H1 (cell line): Measurements from ENCODE around the gene SNF8. TPM values are rescaled to one million over a fixed set of nuclear protein-coding genes. Genes with fewer than 3 reads are reported as not detected.

Source experiments
- EP300 ChIP-seq, 2 experiments: IDR thresholded peaks; 1 replicate in 1 of 2; 2 replicates in 1 of 2; pipeline ENCODE4 v1.6.1; 2011 to 2012; ENCODE audit warnings: low read depth in 2 of 2, low read length in 2 of 2, mild to moderate bottlenecking in 2 of 2, borderline replicate concordance in 1 of 2, inconsistent platforms in 1 of 2, moderate library complexity in 1 of 2
- MAFK ChIP-seq: IDR thresholded peaks from 2 replicates; pipeline ENCODE4 v1.6.1; 2012; ENCODE audit warnings: low read depth, mild to moderate bottlenecking, improper control_type of control experiment, low read length
- NANOG ChIP-seq: IDR thresholded peaks from 2 replicates; pipeline ENCODE4 v1.6.1; 2011; ENCODE audit warnings: low read length, low read depth, mild to moderate bottlenecking, inconsistent platforms; ENCODE audit not compliant: insufficient read depth, poor library complexity, severe bottlenecking
- SIRT6 ChIP-seq: IDR thresholded peaks from one replicate; pipeline ENCODE4 v1.7.1; 2012; ENCODE audit warnings: low read length, inconsistent platforms
- polyA plus RNA-seq, 7 experiments: library from polyadenylated mRNA; depleted of rRNA in 3 of 7; stranded (reverse) in 5 of 7; unstranded in 2 of 7; fragments of >200 nt in 5 of 7; fragments of 200-250 nt in 2 of 7; gene quantifications; 1 replicate in 5 of 7; 2 replicates in 1 of 7; 4 replicates in 1 of 7; pipeline versions ENCODE4 v1.2.1 to v1.2.3, GENCODE V29; 2011 to 2013; ENCODE audit warnings: missing spikeins in 2 of 7, mixed read lengths in 2 of 7
- total RNA-seq: library from RNA; stranded (reverse); fragmentation: NEBNext Ultra II Directional; extraction: Animal tissue kit (Norgen Biotek cat#: 25700); gene quantifications from 2 replicates; pipeline ENCODE4 v1.2.1, GENCODE V29; 2021
- TF ChIP-seq, protein P1 (sequence below): IDR thresholded peaks from 2 replicates; pipeline ENCODE4 v1.6.1; 2012; ENCODE audit warnings: inconsistent platforms
- TF ChIP-seq, protein P2 (sequence below): IDR thresholded peaks from 2 replicates; pipeline ENCODE4 v1.6.1; 2011; ENCODE audit warnings: low read depth, mild to moderate bottlenecking, low read length; ENCODE audit not compliant: insufficient read depth
- TF ChIP-seq, protein P3 (sequence below): IDR thresholded peaks from 2 replicates; pipeline ENCODE4 v1.6.1; 2012; ENCODE audit warnings: low read length, inconsistent platforms

SNF8 gene
- total and polyA plus RNA-seq, 2 of the 8 experiments (the other 6 are each of a cell fraction or from before 2014, with no cell fraction given): 132 to 133 TPM

DNA sequence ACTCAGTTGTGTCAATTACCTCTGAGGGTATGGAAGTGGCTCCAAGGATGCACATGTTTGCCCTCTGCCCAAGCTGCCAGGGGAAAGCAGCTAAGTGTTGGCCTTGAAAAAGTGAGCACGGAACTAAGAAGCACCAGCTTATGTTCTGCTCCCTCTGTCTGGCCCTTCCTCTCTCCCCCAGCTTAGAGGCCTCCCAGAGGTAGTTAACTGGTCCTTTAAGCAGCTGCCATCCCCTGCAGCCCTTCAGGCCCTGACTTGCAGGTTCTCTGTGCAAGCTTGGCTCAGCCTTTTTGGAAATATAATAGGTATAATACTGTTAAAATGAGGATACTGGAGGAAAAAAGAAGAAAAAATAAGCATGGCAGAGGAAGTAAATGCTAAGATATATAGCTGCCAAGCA lies 43.4 kb downstream of the SNF8 start (continued):
- no peak for TF ChIP-seq SIRT6
- no peak for TF ChIP-seq EP300 (IDR thresholded peaks at IDR 0.05; ENCODE audit: borderline replicate concordance in 1 of 2, low read depth in 2 of 2, low read length in 2 of 2)
- TF ChIP-seq, protein P1, sequence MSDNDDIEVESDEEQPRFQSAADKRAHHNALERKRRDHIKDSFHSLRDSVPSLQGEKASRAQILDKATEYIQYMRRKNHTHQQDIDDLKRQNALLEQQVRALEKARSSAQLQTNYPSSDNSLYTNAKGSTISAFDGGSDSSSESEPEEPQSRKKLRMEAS: no peak
- TF ChIP-seq NANOG: no peak
- no peak for TF ChIP-seq MAFK
- TF ChIP-seq, protein P2, sequence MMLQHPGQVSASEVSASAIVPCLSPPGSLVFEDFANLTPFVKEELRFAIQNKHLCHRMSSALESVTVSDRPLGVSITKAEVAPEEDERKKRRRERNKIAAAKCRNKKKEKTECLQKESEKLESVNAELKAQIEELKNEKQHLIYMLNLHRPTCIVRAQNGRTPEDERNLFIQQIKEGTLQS: no peak
- TF ChIP-seq, protein P3, sequence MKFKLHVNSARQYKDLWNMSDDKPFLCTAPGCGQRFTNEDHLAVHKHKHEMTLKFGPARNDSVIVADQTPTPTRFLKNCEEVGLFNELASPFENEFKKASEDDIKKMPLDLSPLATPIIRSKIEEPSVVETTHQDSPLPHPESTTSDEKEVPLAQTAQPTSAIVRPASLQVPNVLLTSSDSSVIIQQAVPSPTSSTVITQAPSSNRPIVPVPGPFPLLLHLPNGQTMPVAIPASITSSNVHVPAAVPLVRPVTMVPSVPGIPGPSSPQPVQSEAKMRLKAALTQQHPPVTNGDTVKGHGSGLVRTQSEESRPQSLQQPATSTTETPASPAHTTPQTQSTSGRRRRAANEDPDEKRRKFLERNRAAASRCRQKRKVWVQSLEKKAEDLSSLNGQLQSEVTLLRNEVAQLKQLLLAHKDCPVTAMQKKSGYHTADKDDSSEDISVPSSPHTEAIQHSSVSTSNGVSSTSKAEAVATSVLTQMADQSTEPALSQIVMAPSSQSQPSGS: no peak
